ENCODE data around the gene P2RX3.

DNA sequence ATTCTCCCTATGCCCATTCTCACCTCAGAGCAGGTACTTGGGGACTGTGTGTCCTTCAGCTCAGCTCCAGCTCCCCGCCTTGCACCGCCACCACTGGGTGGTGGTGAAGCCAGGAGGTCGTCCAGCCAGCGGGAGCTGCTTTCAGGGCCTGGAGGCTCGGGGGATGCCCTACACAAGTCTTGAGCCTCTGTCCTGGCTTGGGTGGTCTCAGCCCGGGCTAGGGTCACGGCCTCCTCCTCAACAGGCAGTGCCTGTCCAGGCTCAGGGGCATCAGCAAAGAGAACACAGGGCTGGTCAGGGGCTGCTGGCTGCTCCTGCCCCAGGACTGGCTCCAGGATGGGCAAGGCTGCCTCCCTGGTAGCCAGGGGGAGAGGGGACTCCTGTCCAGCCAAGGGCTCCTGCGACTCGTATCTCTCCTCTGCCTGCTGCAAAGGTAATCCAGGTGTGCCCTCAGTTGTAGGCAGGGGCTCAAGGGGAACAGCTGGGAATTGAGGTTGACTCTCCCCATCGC, 25.6 kb upstream of the P2RX3 start:
- TF ChIP-seq POLR2A (IDR thresholded peaks at IDR 0.05) (no peak), CTCF (IDR thresholded peaks at IDR 0.05) (no peak)
